ENCODE data around the gene ACTR1A. TPM values are rescaled to one million over a fixed set of nuclear protein-coding genes. Genes with fewer than 3 reads are reported as not detected.
A peak's percentile ranks its signal among the peaks of the same experiment; 100 is the strongest.

ACTR1A gene
- total RNA-seq, 2 donors from 2014 or later, result 91.6 to 114 TPM

GRCh38 chr10:102507521-102507920, 5.0 kb upstream of the ACTR1A start:
- Histone ChIP-seq H3K9me3 (ENCODE audit: control insufficient read depth, low read length) (no peaks in the 10 kb centered on the region), H3K4me1 (ENCODE audit: control insufficient read depth, insufficient read depth, low read length) (peaks cover 16% of the 10 kb centered on the region), H3K4me3 (ENCODE audit: low read length) (no peak overlapping the region), H3K27ac (ENCODE audit: low read depth, low read length) (no peak overlapping the region), H3K9ac (ENCODE audit: extremely low read depth, low read length, poor library complexity, severe bottlenecking) (no peak overlapping the region), H3K36me3 (ENCODE audit: control insufficient read depth, insufficient read depth, low read length) (peaks cover 24% of the 10 kb centered on the region), H3K27me3 (ENCODE audit: control insufficient read depth, insufficient read depth, low read length, poor library complexity, severe bottlenecking) (no peaks in the 10 kb centered on the region)
- DNase-seq, result no peak
- Mint-ChIP-seq H3K4me1 (peaks cover 36% of the 10 kb centered on the region), H3K27me3 (ENCODE audit: insufficient read depth) (peaks cover 12% of the 10 kb centered on the region), H3K4me3 (no peak overlapping the region), H3K27ac (no peak overlapping the region), H3K36me3 (ENCODE audit: low read depth) (peaks cover 23% of the 10 kb centered on the region), H3K9me3 (no peaks in the 10 kb centered on the region)
- WGBS, 2 experiments (ENCODE audit: insufficient coverage in 1 of 2, insufficient read length in 1 of 2), result 93 to 100% methylated on average over 2 to 3 of the region's 3 CpGs
- no peak for TF ChIP-seq CTCF (conservative IDR thresholded peaks at IDR 0.05)

DNA sequence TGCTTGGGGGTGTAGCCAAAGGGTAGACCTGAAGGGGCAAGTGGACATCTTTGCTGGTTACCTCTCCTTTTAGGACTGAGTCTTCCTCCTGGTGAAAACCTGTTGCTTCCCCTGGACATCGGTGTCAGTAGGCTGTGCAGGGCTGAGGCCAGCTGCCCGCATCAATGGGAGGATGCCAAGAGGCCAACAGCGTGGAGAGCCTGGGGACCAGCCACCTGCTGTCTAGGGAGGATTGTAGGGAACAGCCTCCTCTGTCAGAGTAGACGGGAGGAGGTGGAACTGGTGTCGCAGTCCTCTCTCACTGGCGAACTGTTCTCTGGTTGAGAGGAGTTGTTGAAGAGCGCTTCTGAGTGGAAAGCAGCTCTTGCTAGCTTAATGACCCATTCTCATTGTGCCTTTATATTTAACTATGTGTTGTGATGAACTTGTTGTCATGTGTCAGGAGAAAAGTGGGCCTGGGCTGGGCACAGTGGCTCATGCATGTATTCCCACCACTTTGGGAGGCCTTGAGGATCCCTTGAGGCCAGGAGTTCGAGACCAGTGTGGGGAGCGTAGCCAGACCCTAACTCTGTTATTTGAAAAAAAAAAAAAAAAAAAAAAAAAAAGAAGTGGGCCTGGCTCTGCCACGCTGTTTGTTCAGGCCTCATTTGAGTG, 3.1 kb upstream of the ACTR1A start:
- WGBS, 2 experiments (ENCODE audit: insufficient coverage in 1 of 2, insufficient read length in 1 of 2), result 89 to 91% methylated on average over 7 to 10 of the region's 10 CpGs
- DNase-seq, result no peak

GRCh38 chr10:102504976-102505300, 2.4 kb upstream of the ACTR1A start:
- no peak overlapping the region for H3K27ac Mint-ChIP-seq
- no peaks in the 10 kb centered on the region for H3K27me3 ChIP-seq (ENCODE audit: control insufficient read depth, insufficient read depth, low read length, poor library complexity, severe bottlenecking)
- no peak overlapping the region for H3K4me3 Mint-ChIP-seq
- no peaks in the 10 kb centered on the region for H3K9me3 Mint-ChIP-seq
- 28 to 33% methylated on average over 3 to 5 of the region's 5 CpGs for WGBS, 2 experiments (ENCODE audit: insufficient coverage in 1 of 2, insufficient read length in 1 of 2)
- H3K4me1 ChIP-seq (ENCODE audit: control insufficient read depth, insufficient read depth, low read length), result peaks cover 11% of the 10 kb centered on the region
- H3K36me3 Mint-ChIP-seq (ENCODE audit: low read depth), result peaks cover 17% of the 10 kb centered on the region
- no peak for DNase-seq
- no peak for TF ChIP-seq CTCF (conservative IDR thresholded peaks at IDR 0.05)
- no peak overlapping the region for H3K27ac ChIP-seq (ENCODE audit: low read depth, low read length)
- H3K4me1 Mint-ChIP-seq, result peaks cover 26% of the 10 kb centered on the region
- H3K9ac ChIP-seq (ENCODE audit: extremely low read depth, low read length, poor library complexity, severe bottlenecking), result peak overlapping the region; percentile 57
- H3K36me3 ChIP-seq (ENCODE audit: control insufficient read depth, insufficient read depth, low read length), result peaks cover 13% of the 10 kb centered on the region
- peak overlapping the region; percentile 92 for H3K4me3 ChIP-seq (ENCODE audit: low read length)
- H3K9me3 ChIP-seq (ENCODE audit: control insufficient read depth, low read length), result no peaks in the 10 kb centered on the region
- peaks cover 12% of the 10 kb centered on the region for H3K27me3 Mint-ChIP-seq (ENCODE audit: insufficient read depth)

More for the DNA sequence above, 3.1 kb upstream of the ACTR1A start:
- no peaks in the 10 kb centered on the region for H3K9me3 Mint-ChIP-seq
- Histone ChIP-seq H3K27me3 (ENCODE audit: control insufficient read depth, insufficient read depth, low read length, poor library complexity, severe bottlenecking) (no peaks in the 10 kb centered on the region), H3K9me3 (ENCODE audit: control insufficient read depth, low read length) (no peaks in the 10 kb centered on the region), H3K4me3 (ENCODE audit: low read length) (peak overlapping the region; percentile 92), H3K36me3 (ENCODE audit: control insufficient read depth, insufficient read depth, low read length) (peaks cover 15% of the 10 kb centered on the region), H3K27ac (ENCODE audit: low read depth, low read length) (no peak overlapping the region), H3K9ac (ENCODE audit: extremely low read depth, low read length, poor library complexity, severe bottlenecking) (no peak overlapping the region), H3K4me1 (ENCODE audit: control insufficient read depth, insufficient read depth, low read length) (peaks cover 11% of the 10 kb centered on the region)
- H3K4me1 Mint-ChIP-seq, result peaks cover 26% of the 10 kb centered on the region
- peaks cover 18% of the 10 kb centered on the region for H3K36me3 Mint-ChIP-seq (ENCODE audit: low read depth)
- H3K4me3 Mint-ChIP-seq, result no peak overlapping the region
- no peak for TF ChIP-seq CTCF (conservative IDR thresholded peaks at IDR 0.05)
- H3K27ac Mint-ChIP-seq, result no peak overlapping the region
- peaks cover 12% of the 10 kb centered on the region for H3K27me3 Mint-ChIP-seq (ENCODE audit: insufficient read depth)

Measured in endodermal cell (in vitro differentiated cells).